ENCODE results near the gene MAGI2. TPM values are rescaled to one million over a fixed set of nuclear protein-coding genes. Genes with fewer than 3 reads are reported as not detected.

Gene MAGI2
- total RNA-seq, 1 donor from 2014 or later, result 8.0 TPM

- no peak for DNase-seq
Observed at GRCh38 chr7:78716876-78717275, 736.6 kb downstream of the MAGI2 start.

- DNase-seq, result peak; percentile 4
Observed at GRCh38 chr7:78714356-78714755, 739.1 kb downstream of the MAGI2 start.

- DNase-seq, result no peak
Observed at GRCh38 chr7:78712111-78712510, 741.4 kb downstream of the MAGI2 start.

- DNase-seq, result no peak
Observed at GRCh38 chr7:78709658-78710057, 743.8 kb downstream of the MAGI2 start.

- no peak for DNase-seq
Observed at GRCh38 chr7:78704504-78704903, 749.0 kb downstream of the MAGI2 start.

- no peak for DNase-seq
Observed at GRCh38 chr7:78703391-78703790, 750.1 kb downstream of the MAGI2 start.

- DNase-seq, result peak; percentile 29
Observed at GRCh38 chr7:78702770-78703169, 750.7 kb downstream of the MAGI2 start.

GRCh38 chr7:78695826-78696225 is 757.6 kb downstream of the MAGI2 start:
- DNase-seq, result no peak

- no peak for DNase-seq
Observed at GRCh38 chr7:78691584-78691983, 761.9 kb downstream of the MAGI2 start.

GRCh38 chr7:78690174-78690573 is 763.3 kb downstream of the MAGI2 start:
- DNase-seq, result no peak

- DNase-seq, result no peak
Observed at GRCh38 chr7:78688376-78688775, 765.1 kb downstream of the MAGI2 start.

- no peak for DNase-seq
Observed at GRCh38 chr7:78686189-78686588, 767.3 kb downstream of the MAGI2 start.

- DNase-seq, result no peak
Observed at GRCh38 chr7:78684201-78684600, 769.3 kb downstream of the MAGI2 start.

- DNase-seq, result no peak
Observed at GRCh38 chr7:78683566-78683965, 769.9 kb downstream of the MAGI2 start.

GRCh38 chr7:78679112-78679876 is 774.2 kb downstream of the MAGI2 start:
- no peak for DNase-seq

GRCh38 chr7:78677391-78677790 is 776.1 kb downstream of the MAGI2 start:
- no peak for DNase-seq

GRCh38 chr7:78675511-78675910 is 778.0 kb downstream of the MAGI2 start:
- DNase-seq, result no peak

- peak; percentile 10 for DNase-seq
Observed at GRCh38 chr7:78673272-78673671, 780.2 kb downstream of the MAGI2 start.

GRCh38 chr7:78662939-78663338 is 790.5 kb downstream of the MAGI2 start:
- no peak for DNase-seq

GRCh38 chr7:78649976-78650375 is 803.5 kb downstream of the MAGI2 start:
- no peak for DNase-seq

GRCh38 chr7:78649236-78649635 is 804.2 kb downstream of the MAGI2 start:
- no peak for DNase-seq

- no peak for DNase-seq
Observed at GRCh38 chr7:78642751-78643150, 810.7 kb downstream of the MAGI2 start.

- DNase-seq, result no peak
Observed at GRCh38 chr7:78638364-78638763, 815.1 kb downstream of the MAGI2 start.

- no peak for DNase-seq
Observed at GRCh38 chr7:78636727-78637126, 816.7 kb downstream of the MAGI2 start.

All from tongue (tissue), 2 donors.